ENCODE data around the gene CAMTA1.

The CAMTA1 gene

DNA sequence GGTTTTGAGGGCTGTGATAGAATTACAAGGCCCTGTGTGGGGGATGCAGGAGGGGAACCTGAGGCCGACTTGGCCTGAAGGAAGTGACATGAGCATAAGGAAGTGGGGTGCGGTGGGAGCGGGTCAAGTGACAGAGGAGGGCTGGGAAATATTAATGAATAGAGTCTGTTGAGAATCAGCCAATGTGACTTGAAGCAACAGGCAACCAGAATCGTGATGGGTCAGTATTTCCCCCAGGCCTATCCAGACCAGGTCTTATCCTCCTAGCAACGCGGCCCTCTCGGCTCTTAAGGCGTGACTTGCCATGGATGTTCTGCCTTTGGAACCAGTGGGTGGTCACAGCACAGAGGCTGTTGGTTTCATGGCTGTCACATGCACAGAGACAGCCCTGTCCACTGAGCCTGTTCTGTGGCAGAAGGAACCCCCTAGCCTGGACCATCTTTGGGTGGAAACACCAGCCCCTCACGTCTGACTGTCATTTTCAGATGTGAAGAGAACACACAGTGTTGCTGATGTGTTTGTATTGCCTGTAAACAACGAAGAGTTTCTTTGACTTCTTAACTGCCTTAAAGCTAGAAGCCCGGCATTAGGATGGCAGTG lies 468.8 kb downstream of the CAMTA1 start:
- H3K4me3 ChIP-seq (ENCODE audit: low read length) = no peak overlapping the region
- no peak for TF ChIP-seq CTCF (conservative IDR thresholded peaks at IDR 0.05; ENCODE audit: low read depth, low read length)
- DNase-seq (ENCODE audit: low read depth) = no peak

- H3K4me3 ChIP-seq (ENCODE audit: low read length) = no peak overlapping the region
- DNase-seq (ENCODE audit: low read depth) = no peak
- no peak for TF ChIP-seq CTCF (conservative IDR thresholded peaks at IDR 0.05; ENCODE audit: low read depth, low read length)
Measured at GRCh38 chr1:7255303-7256058, 470.2 kb downstream of the CAMTA1 start.

DNA sequence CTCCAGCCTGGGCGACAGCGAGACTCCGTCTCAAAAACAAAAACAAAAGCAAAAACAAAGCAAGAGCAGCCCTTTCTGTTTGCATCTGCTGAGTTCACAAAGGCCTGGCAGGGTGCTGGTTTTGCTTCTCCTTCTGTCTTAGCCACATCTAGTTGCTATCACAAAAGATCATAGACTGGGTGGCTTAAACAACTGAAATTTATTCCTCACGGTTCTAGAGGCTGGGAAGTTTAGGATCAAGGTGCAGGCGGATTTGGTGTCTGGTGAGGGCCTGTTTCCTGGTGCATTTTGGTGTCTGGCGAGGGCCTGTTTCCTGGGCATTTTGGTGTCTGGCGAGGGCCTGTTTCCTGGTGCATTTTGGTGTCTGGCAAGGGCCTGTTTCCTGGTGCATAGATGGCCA lies 471.3 kb downstream of the CAMTA1 start:
- H3K4me3 ChIP-seq (ENCODE audit: low read length) = no peak overlapping the region
- no peak for TF ChIP-seq CTCF (conservative IDR thresholded peaks at IDR 0.05; ENCODE audit: low read depth, low read length)
- DNase-seq (ENCODE audit: low read depth) = no peak

- no peak for DNase-seq (ENCODE audit: low read depth)
- H3K4me3 ChIP-seq (ENCODE audit: low read length) = no peak overlapping the region
Measured at GRCh38 chr1:7257225-7257624, 472.0 kb downstream of the CAMTA1 start.

GRCh38 chr1:7258589-7259135 lies 473.4 kb downstream of the CAMTA1 start:
- TF ChIP-seq CTCF (conservative IDR thresholded peaks at IDR 0.05; ENCODE audit: low read depth, low read length) = no peak
- no peak overlapping the region for H3K4me3 ChIP-seq (ENCODE audit: low read length)
- no peak for DNase-seq (ENCODE audit: low read depth)

More at GRCh38 chr1:7257225-7257624, 472.0 kb downstream of the CAMTA1 start:
- no peak for TF ChIP-seq CTCF (conservative IDR thresholded peaks at IDR 0.05; ENCODE audit: low read depth, low read length)

GRCh38 chr1:7259955-7260354 lies 474.7 kb downstream of the CAMTA1 start:
- DNase-seq (ENCODE audit: low read depth) = no peak

More at GRCh38 chr1:7259955-7260354, 474.7 kb downstream of the CAMTA1 start:
- H3K4me3 ChIP-seq (ENCODE audit: low read length) = no peak overlapping the region
- TF ChIP-seq CTCF (conservative IDR thresholded peaks at IDR 0.05; ENCODE audit: low read depth, low read length) = no peak

Measured in retinal pigment epithelial cell (primary cell).